GM08714 (cell line): Measurements from ENCODE around the gene ABTB2.
"Not testable (repeated sequence)": the region's sequence is repeated elsewhere in the genome, so short reads cannot be mapped to it uniquely, and the experiment has no call there.

Experiments
- H3K4me3 ChIP-seq: fragments of 200-500 bp; sonication (Bioruptor generic); 2 replicates; pipeline ENCODE4 v1.5.1; 2014; ENCODE audit warnings: mild to moderate bottlenecking, low read length, inconsistent platforms
- ZNF274 ChIP-seq: IDR thresholded peaks from 2 replicates; pipeline ENCODE4 v1.6.1; 2012; ENCODE audit warnings: mild to moderate bottlenecking, low read depth, low read length

Gene ABTB2

DNA sequence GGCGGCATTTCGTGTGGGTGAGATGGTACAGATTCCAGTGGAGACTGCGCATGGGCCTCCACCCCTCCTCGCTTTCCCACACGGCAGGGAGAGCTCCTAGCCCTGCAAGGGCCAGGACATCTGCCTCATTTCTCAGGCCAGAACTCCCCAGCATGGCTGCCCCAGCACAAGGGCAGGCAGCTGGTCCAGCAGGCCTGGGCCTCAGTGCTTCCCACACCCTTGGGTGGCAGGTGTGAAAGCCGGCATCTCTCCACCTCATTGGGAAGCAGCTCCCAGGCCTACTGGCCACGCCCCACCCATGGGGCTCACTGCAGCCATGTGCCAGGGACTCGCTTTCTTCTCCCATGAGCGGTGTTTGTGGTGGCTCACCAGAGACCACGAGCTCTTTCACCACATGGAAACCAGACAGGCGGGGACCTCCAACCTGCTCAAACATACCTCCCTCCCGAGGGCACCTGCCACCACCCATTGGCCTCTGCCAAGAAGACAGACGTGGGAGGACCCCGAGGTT is 173.2 kb downstream of the ABTB2 start:
- no peak overlapping the region for H3K4me3 ChIP-seq
- TF ChIP-seq ZNF274: no peak

GRCh38 chr11:34183848-34184391 is 173.9 kb downstream of the ABTB2 start:
- no peak for TF ChIP-seq ZNF274
- H3K4me3 ChIP-seq: no peak overlapping the region

GRCh38 chr11:34182921-34183685 is 174.7 kb downstream of the ABTB2 start:
- TF ChIP-seq ZNF274: no peak

DNA sequence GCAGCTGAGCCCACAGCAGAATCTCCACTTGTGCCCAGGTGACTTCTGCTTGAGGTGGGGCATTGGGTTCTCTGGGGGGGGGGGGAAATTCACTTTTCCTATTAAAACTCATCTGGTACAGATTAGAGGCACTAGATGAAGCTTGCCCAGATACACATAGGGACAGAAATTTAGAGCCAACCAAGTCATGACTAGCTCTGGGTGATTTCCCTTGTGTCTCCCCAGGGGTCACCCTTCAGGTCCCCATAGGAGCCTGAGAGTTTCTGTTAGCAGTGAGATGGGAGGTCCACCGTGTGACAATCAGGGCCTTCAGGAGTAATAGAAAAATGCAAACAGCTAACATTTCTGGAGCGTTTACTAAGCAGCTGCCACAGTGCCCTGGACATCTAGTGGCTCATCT is 175.4 kb downstream of the ABTB2 start:
- no peak for TF ChIP-seq ZNF274
- no peak overlapping the region for H3K4me3 ChIP-seq

More at GRCh38 chr11:34182921-34183685, 174.7 kb downstream of the ABTB2 start:
- H3K4me3 ChIP-seq: no peak overlapping the region

GRCh38 chr11:34181856-34182405 is 175.9 kb downstream of the ABTB2 start:
- no peak for TF ChIP-seq ZNF274
- no peak overlapping the region for H3K4me3 ChIP-seq

- no peak for TF ChIP-seq ZNF274
- H3K4me3 ChIP-seq: no peak overlapping the region
These were observed 176.6 kb downstream of the ABTB2 start for GRCh38 chr11:34181251-34181650.

GRCh38 chr11:34180814-34181165 is 177.0 kb downstream of the ABTB2 start:
- H3K4me3 ChIP-seq: not testable (repeated sequence)

DNA sequence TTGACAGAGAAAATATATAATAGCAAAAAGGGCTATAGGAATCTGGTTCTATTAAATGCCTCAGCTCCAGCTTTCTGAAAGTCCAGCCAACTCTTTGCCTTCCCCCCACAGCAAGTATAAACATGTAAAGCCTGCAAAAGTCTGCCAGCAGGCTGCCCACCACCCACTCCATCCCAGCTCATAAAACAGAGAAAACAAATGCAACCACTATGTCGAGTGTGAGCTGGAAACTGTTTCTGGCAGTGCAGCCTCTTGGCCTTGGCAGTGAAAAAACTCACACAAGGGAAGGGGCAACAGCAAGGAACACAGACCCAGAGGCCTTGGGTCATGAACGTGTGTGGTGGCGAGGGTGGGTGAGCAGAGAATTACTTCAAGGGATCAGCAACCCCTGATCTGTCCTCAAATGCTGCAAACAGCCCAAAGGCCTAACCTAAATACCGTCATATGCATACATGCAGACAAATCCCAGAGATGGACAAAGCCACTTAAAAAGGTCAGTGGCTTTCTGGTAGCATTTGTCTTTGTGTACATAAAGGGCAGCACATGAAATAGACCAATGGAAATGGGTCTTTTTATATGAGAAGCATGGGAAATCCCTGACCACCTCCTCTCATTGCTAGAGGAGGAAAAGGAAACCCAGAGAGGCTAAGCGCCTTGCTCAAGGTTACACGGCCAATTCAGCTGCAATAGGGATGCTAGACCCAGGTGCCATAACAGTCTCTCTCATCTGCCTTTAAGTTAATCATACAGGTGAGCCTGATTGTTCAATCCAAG is 177.6 kb downstream of the ABTB2 start:
- TF ChIP-seq ZNF274: no peak

DNA sequence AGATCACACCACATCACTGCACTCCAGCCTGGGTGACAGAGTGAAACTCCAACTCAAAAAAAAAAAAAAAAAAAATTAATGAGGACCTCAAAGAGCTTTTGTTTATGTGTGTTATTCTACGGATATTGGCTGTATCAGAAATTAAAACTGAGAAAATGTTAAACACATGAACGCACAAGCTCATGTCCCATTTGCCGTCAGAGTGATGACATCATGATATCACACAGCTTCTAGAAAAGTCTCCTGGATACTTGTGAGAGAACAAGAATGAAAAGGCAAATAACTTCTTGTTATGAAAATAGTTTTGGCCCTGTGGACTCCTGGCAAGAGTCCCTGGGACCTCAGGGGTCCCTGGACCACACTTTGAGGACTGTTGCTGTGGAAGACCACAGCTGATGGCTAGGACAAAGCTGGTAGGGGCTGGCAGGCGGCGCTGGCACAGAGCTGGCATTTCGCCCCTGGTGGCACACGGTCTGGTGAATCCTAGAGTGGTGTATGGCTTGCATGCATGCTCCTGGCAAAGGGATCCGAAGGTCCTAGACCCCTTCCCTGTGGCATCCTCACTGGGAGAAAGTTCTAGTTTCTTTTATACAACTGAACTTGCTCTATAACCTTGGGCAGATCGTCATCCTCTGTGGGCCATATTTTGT is 178.7 kb downstream of the ABTB2 start:
- H3K4me3 ChIP-seq: no peak overlapping the region
- TF ChIP-seq ZNF274: no peak

More for the DNA sequence above, 177.6 kb downstream of the ABTB2 start:
- no peak overlapping the region for H3K4me3 ChIP-seq

- H3K4me3 ChIP-seq: no peak overlapping the region
- TF ChIP-seq ZNF274: no peak
These were observed 179.5 kb downstream of the ABTB2 start for GRCh38 chr11:34178209-34178821.

DNA sequence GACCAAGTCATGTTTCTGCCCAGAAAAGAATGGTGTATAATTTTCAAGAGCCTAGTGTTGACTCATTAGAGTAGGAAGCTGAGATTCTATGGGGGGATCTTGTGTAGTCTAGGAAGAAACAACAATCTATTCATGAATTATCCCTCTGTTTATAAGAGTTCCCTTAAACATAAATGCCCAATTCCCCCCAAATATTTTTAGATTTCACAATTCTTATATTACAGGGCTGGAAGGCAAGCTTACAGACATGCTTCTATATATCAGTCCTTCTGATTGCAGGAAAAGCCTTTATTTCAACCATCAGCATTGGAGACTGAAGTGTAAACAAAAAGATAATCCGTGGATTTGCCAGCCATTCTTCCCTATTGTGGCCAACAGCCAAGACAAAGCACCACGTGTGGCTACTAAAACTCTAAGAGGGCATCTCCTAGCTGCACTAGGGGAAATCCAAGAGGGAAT is 181.0 kb downstream of the ABTB2 start:
- H3K4me3 ChIP-seq: no peak overlapping the region
- no peak for TF ChIP-seq ZNF274

- H3K4me3 ChIP-seq: no peak overlapping the region
- no peak for TF ChIP-seq ZNF274
These were observed 182.4 kb downstream of the ABTB2 start for GRCh38 chr11:34175284-34176019.
